GM21390 (cell line): Measurements from ENCODE around the gene DOCK2.
"Not testable (repeated sequence)": the region's sequence is repeated elsewhere in the genome, so short reads cannot be mapped to it uniquely, and the experiment has no call there.

ENCODE experiments used
- ATAC-seq: cut with Tn5 transposase; IDR thresholded peaks from one replicate; pipeline ENCODE4 v1.9.1; 2021; ENCODE audit not compliant: unreplicated experiment

Gene DOCK2

GRCh38 chr5:169637549-169638121 is 560 bp downstream of the DOCK2 start:
- peak; percentile 59 for ATAC-seq

DNA sequence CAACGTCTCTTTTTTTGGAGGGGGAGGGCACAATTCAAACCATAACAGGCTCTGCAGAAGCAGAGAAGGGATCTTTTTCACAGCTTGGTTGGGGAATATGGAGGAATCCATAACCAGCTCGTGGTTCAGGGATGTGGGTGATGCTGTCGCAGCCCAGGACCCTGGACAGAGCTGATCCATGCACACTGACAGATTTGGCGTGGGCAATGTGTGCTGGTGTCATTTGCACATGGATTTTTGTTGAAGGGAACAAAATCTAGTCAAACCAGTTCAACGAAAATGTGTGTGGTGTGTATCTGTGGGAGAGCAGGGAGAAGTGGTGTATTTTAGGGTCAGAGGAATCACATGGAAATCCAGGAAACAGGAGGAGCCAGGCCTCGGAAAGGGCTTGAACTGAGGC is 4.2 kb downstream of the DOCK2 start:
- no peak for ATAC-seq

DNA sequence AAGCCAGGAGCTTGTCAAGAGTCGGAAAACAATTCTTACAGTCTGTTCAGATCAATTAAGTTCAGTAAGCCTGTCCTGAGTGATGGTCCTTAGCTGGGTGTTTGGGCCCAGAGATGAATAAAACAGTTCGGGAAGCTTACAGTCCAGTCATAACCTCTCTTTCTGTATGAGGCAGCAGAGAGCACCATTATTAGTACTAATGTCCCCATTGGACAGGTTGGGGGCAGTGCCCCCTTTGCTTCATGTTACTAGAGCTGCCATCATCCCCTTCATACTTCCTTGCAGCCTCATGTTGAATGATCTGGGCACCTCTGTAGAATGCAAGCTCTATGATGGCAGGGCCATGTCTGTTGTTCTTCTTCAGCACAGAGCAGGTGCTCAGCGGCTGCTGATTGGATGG is 9.8 kb downstream of the DOCK2 start:
- ATAC-seq: peak; percentile 31

DNA sequence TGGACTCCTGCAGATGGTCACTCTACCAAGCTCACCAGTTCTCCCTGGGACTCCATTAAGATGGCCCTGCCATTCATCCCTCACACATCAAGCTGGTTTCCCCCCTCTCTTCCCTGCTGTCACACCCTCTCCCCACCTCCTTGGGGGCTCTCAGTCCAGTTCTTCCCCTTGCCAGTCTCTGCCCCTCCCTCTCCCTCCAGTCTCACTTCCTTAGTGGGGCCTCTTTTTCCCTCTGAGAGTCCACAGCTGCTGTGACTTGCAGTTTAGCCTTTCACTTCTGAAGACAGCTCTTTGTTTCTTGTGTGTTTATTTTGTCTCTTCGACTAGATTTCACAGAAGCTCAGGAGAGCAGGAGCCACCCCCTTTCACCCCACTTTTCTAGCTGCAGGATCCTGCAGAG is 10.5 kb downstream of the DOCK2 start:
- peak; percentile 56 for ATAC-seq

DNA sequence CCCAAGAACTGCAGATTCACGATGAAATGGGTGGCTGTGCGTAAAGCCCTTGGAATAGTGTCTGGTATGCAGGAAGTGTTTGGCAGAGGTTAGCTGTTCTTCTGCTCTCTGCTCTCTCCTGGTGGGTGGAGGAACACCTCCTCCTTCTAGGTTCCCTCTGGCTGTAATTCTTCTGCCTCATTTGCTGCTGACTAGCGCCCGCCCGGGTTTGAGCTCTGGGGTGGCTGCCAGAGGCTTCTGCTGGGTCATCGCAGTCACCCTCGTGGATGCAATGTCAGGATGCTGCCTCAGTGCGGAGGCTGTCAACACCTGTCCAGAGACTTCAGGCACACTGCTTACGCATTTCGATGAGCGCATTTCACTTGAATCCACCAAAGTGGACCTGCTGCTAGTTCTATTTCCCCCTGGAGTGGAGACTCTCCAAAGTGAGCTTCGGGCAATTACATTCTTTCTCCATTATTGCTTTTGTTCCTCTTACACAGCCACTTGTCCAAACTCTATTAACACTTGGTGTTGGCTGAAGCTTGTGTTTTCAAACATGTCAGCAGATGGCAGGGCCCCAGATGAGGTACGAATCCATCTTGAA is 11.7 kb downstream of the DOCK2 start:
- ATAC-seq: no peak

DNA sequence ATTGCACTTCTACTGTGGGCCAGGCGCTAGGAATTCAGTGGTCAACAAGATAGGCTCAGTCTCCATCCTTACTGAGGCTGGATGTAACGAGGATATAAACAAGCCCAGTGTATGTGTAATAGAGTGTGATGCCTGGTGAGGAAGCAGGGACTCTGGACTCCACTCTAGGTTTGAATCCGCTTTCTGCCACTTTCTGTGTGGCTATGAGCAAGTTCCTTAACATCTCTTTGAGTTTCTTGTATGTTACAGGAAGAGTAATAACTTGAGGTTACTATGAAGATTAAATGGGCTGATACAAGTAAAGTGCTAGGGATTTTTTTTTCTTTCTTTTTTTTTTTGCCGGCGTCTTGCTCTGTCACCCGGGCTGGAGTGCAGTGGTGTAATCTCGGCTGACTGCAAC is 12.4 kb downstream of the DOCK2 start:
- no peak for ATAC-seq

DNA sequence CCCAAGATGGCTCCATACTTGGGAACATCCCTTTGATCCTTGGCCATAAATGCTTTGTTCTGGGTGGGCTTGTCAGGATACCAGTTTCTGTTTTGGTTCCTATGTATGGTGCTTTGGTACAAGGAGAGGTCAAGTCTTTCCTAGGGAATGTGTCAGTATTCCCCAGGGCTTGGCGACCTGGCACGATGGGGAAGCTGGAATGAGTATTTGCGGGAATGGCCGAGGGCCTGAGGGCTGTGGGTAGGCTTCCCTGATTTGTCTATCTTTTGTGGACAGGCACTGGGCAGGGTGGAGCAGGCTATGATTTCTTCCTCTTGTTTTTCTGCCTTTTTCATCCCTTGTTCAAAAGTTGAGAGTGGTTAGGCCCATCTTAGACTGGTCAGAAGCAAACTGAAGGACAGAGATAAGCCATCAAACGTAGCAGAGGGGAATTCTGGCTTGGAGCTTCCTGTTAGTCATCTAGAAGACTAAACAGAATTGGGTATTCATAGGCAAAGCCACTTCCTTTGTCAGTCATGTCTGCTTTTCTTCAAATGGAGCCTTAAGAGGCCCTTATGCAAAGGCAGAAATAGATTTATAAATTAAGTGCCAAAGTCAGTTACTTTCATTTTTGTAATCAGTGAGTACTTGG is 13.7 kb downstream of the DOCK2 start:
- peak; percentile 45 for ATAC-seq

DNA sequence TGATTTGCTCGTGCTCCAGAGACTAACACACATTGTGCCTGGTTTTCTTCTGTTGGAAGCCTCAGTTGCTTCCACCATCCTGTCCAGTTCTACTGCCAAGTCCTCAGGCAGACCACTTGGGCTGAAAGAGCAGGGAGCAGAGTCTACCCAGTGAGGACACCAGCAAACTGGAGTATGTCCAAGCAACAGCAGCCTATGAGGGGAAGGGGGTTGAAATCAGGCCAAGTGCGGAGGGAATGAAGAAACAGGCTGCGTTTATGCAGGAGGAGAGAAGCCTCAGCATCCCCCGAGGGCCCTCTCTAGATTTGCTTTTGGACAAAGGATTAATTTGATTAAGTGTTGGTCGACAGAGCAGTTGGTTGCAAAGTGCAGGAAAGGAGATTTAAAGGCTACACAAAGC is 14.5 kb downstream of the DOCK2 start:
- ATAC-seq: no peak

- no peak for ATAC-seq
Measured at GRCh38 chr5:169652057-169652456, 15.0 kb downstream of the DOCK2 start.

GRCh38 chr5:169653091-169653490 is 16.0 kb downstream of the DOCK2 start:
- ATAC-seq: no peak

- no peak for ATAC-seq
Measured at GRCh38 chr5:169655353-169655752, 18.3 kb downstream of the DOCK2 start.

DNA sequence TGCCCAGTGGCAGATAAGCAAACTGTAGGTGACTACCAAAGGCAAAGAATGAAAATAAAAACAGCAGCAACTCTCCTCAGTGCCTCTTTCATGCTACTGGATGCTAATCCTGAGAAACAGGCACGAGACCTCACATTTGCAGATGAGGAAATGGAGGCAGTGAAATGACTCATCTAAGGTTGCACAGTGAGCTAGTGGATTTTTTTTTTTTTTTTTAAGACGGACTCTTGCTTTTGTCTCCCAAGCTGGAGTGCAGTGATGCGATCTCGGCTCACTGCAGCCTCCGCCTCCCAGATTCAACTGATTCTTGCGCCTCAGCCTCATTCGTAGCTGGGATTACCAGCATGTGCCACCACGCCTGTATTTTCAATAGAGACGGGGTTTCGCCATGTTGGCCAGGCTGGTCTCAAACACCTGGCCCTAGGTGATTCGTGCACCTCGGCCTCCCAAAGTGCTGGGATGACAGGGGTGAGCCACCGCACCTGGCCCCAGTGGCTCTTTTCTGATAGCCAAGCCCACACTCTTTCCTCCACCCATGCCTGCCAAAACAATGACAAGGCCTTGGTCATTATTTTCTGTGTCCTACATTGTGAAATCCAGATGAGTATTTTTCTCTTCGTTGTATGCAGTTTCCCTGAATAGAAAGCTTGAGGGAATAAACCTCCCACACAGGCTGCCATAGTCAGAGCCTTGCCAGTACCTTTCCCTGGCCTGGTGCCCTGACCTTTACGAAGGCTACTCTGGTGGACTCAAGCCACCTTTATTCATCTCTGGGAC is 19.2 kb downstream of the DOCK2 start:
- ATAC-seq: peak; percentile 74

GRCh38 chr5:169657127-169657526 is 20.1 kb downstream of the DOCK2 start:
- no peak for ATAC-seq

GRCh38 chr5:169662451-169662850 is 25.4 kb downstream of the DOCK2 start:
- not testable (repeated sequence) for ATAC-seq

- ATAC-seq: no peak
Measured at GRCh38 chr5:169663537-169663936, 26.5 kb downstream of the DOCK2 start.

- no peak for ATAC-seq
Measured at GRCh38 chr5:169666365-169666764, 29.3 kb downstream of the DOCK2 start.

DNA sequence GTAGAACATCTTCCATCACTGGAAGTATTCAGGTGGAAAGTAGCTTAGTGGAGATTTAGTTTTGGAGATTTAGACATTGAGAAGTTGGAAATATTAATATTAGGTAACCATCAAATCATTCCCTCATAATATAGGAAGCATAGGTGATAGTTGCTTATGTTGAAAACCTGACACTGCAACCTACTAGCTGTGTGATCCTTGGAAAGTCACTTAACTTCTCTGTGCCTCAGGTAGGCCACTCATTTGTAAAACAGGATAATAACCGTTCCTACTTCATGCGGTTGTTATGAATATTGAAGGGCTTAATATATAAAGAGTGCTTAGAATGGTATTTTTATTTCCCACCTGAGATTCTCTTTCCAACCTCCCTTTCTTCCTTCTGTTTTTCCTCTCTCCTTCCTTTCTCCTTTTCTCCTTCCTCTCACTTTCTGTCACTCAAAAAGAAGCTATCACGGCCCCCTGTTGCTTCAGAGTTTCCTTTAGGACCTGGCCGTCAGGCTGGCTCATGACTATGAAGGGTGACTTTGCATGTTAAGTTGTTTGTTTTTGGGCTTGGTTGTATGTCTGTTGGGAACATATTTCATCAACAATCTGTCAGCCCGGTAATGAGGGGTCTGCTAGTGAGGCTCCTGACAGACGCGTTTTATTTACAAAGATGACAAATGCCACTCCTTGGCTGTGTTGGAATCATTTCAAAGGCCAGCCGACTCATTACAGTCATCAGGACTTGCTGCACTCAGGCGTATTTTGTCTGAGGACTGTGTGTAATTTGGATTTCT is 31.0 kb downstream of the DOCK2 start:
- ATAC-seq: no peak

GRCh38 chr5:169668732-169669131 is 31.7 kb downstream of the DOCK2 start:
- no peak for ATAC-seq

GRCh38 chr5:169670769-169671525 is 33.9 kb downstream of the DOCK2 start:
- ATAC-seq: peak; percentile 97

- ATAC-seq: no peak
Measured at GRCh38 chr5:169682026-169682425, 45.0 kb downstream of the DOCK2 start.
